Calu3 (cell line): ENCODE data around the gene MAST3. TPM values are rescaled to one million over a fixed set of nuclear protein-coding genes. Genes with fewer than 3 reads are reported as not detected.

Experiments
- BruUV-seq: library from RNA; stranded (reverse); fragments of 400-500 nt; replicated peaks from 2 replicates; lab custom pipeline; 2021; lab: Mats Ljungman, UMichigan
- CTCF ChIA-PET: fragments of 300-600 bp; sonication (Branson Sonifier 250); formaldehyde crosslinking; loops from one replicate; lab custom pipeline; 2022; ENCODE audit warnings: antibody characterized with exemption; lab: Charles Lee
- DNase-seq: peaks from one replicate; pipeline ENCODE4 v3.0.0; 2022
- H3K27ac Mint-ChIP-seq: one replicate; pipeline ENCODE4 v1.8.0; 2022; ENCODE audit warnings: mixed read lengths; ENCODE audit not compliant: unreplicated experiment
- H3K27me3 Mint-ChIP-seq: one replicate; pipeline ENCODE4 v1.8.0; 2022; ENCODE audit warnings: mixed read lengths; ENCODE audit not compliant: unreplicated experiment
- H3K36me3 Mint-ChIP-seq: one replicate; pipeline ENCODE4 v1.8.0; 2022; ENCODE audit warnings: mild to moderate bottlenecking, moderate library complexity, mixed read lengths; ENCODE audit not compliant: insufficient read depth, unreplicated experiment
- H3K4me1 Mint-ChIP-seq: one replicate; pipeline ENCODE4 v1.8.0; 2022; ENCODE audit warnings: mild to moderate bottlenecking, low read depth, mixed read lengths; ENCODE audit not compliant: unreplicated experiment
- H3K4me3 Mint-ChIP-seq: one replicate; pipeline ENCODE4 v1.8.0; 2022; ENCODE audit warnings: mild to moderate bottlenecking, low read depth, moderate library complexity, mixed read lengths; ENCODE audit not compliant: unreplicated experiment
- H3K9me3 Mint-ChIP-seq: one replicate; pipeline ENCODE4 v1.8.0; 2022; ENCODE audit warnings: low read depth, mixed read lengths; ENCODE audit not compliant: unreplicated experiment
- CTCF ChIP-seq: fragments of 200-600 bp; IDR thresholded peaks from one replicate; pipeline ENCODE4 v1.8.0; 2022; ENCODE audit warnings: antibody characterized with exemption; ENCODE audit not compliant: unreplicated experiment
- intact Hi-C: fragments of 100-400 bp; cut with micrococcal nuclease; formaldehyde crosslinking; loops from one replicate; pipeline ENCODE4 v1.10.0; 2022; ENCODE audit not compliant: unreplicated experiment
- total RNA-seq: library from RNA; stranded (reverse); gene quantifications from 2 replicates; pipeline ENCODE4 v1.2.3, GENCODE V29; 2022

The MAST3 gene
- total RNA-seq, 1 experiment from 2014 or later, result 5.9 TPM

DNA sequence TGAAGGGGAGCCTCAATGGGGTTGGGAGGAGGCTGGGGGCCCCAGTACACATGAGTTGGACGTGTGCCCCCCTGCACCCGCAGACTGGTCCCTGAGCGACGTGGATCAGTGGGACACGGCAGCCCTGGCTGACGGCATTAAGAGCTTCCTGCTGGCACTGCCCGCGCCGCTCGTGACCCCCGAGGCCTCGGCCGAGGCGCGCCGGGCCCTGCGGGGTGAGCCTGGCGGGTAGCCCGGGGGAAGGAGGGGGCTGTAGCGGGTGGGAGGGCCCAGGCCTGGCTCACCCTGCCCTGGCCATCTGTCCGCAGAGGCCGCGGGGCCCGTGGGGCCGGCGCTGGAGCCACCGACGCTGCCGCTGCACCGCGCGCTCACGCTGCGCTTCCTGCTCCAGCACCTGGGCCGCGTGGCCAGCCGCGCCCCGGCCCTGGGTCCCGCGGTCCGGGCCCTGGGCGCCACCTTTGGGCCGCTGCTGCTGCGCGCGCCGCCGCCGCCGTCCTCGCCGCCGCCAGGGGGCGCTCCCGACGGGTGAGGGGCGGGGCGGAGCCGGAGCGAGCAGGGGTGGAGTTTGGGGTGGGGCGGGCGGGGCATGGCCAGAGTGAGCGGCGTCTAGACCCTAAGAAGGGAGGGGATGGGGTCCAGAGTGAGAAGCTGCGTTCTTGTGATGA, 63.5 kb downstream of the MAST3 start:
- H3K27ac Mint-ChIP-seq, result no peak overlapping the region
- H3K4me3 Mint-ChIP-seq, result no peak overlapping the region
- no peak for TF ChIP-seq CTCF
- CTCF ChIA-PET, result interaction anchor here (0.7 kb wide), 2 partner anchors 23 to 225 kb away, joined by 3 read pairs; no protein-coding TSS in a partner anchor
- intact Hi-C loops, result no loop called here
- DNase-seq, result peak; percentile 81
- no TSS peak for BruUV-seq
- no peaks in the 10 kb centered on the region for H3K9me3 Mint-ChIP-seq
- H3K4me1 Mint-ChIP-seq, result peaks cover 6% of the 10 kb centered on the region
- no peaks in the 10 kb centered on the region for H3K27me3 Mint-ChIP-seq
- peaks cover 38% of the 10 kb centered on the region for H3K36me3 Mint-ChIP-seq

GRCh38 chr19:18161636-18162002, 64.0 kb downstream of the MAST3 start:
- H3K4me1 Mint-ChIP-seq, result peaks cover under 1% of the 10 kb centered on the region
- peaks cover 40% of the 10 kb centered on the region for H3K36me3 Mint-ChIP-seq
- H3K27me3 Mint-ChIP-seq, result no peaks in the 10 kb centered on the region
- no peak for DNase-seq
- no peaks in the 10 kb centered on the region for H3K9me3 Mint-ChIP-seq
- H3K27ac Mint-ChIP-seq, result no peak overlapping the region
- no TSS peak for BruUV-seq
- intact Hi-C loops, result no loop called here
- no peak overlapping the region for H3K4me3 Mint-ChIP-seq
- CTCF ChIA-PET, result no interaction called here
- TF ChIP-seq CTCF, result no peak

DNA sequence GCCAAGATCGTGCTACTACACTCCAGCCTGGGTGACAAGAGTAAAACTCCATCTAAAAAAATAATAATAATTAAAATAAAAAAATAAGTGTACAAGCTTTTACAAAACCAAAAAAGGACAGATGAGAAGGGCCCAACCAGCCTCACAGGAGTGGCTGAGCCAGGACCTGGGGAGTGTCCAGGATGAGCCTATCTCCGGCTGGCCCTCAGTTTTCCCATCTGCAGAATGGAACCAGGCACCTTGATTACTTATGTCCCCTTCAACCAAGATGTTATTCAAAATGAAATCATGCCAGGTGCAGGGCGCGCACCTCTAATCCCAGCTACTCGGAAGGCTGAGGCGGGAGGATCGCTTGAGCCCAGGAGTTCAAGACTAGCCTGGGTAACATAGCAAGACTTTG, 66.5 kb downstream of the MAST3 start:
- Mint-ChIP-seq H3K36me3 (peaks cover 47% of the 10 kb centered on the region), H3K27ac (no peak overlapping the region), H3K4me3 (no peak overlapping the region), H3K4me1 (no peaks in the 10 kb centered on the region), H3K9me3 (no peaks in the 10 kb centered on the region), H3K27me3 (no peaks in the 10 kb centered on the region)
- DNase-seq, result no peak
- CTCF ChIA-PET, result no interaction called here
- intact Hi-C loops, result no loop called here
- no peak for TF ChIP-seq CTCF
- no TSS peak for BruUV-seq

DNA sequence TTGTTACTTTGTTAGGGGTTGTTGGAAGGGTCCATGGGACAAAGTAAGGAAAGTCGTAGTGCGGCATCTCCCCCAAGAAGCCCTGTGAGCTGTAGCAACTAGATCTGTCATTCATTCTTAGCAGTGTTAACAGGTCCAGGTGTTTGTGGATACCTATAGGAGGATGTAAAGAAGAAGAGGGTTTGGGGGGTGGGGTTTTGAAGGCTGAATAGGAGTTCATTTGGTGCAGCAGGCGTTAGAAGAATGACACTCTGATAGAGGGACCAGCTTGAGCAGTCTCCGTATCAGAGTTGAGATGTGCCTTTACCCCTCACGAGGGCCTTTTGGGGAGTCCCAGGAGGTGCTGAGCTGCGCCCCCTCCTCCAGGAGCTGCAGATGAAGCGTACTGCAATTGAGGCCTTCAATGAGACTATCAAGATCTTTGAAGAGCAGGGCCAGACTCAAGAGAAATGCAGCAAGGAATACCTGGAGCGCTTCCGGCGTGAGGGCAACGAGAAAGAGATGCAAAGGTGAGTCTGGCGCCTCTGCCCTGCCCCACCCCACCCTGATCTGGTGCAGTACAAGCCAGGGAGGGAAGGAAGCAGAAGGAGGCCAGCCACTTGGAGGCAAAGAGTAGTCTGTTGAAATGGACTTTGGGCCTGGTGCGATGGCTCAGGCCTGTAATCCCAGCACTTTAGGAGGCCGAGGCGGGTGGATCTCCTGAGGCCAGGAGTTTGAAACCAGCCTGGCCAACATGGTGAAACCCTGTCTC, 68.4 kb downstream of the MAST3 start:
- CTCF ChIA-PET, result no interaction called here
- Mint-ChIP-seq H3K36me3 (peaks cover 52% of the 10 kb centered on the region), H3K4me1 (no peaks in the 10 kb centered on the region), H3K27ac (no peak overlapping the region), H3K9me3 (no peaks in the 10 kb centered on the region), H3K4me3 (no peak overlapping the region), H3K27me3 (no peaks in the 10 kb centered on the region)
- intact Hi-C loops, result no loop called here
- no peak for TF ChIP-seq CTCF
- DNase-seq, result no peak
- BruUV-seq, result no TSS peak
